ENCODE data around the gene ARSI.

ARSI gene

GRCh38 chr5:150309101-150309885, 6.6 kb upstream of the ARSI start:
- no peak for DNase-seq (ENCODE audit: low read depth in 2 of 2, low spot score in 1 of 2)

GRCh38 chr5:150307617-150308426, 5.1 kb upstream of the ARSI start:
- no peak for DNase-seq (ENCODE audit: low read depth in 2 of 2, low spot score in 1 of 2)

GRCh38 chr5:150306775-150307174, 4.1 kb upstream of the ARSI start:
- DNase-seq (ENCODE audit: low read depth in 2 of 2, low spot score in 1 of 2) = no peak

- DNase-seq (ENCODE audit: low read depth in 2 of 2, low spot score in 1 of 2) = no peak
These were observed 2.9 kb upstream of the ARSI start for GRCh38 chr5:150305557-150305956.

GRCh38 chr5:150305095-150305494, 2.4 kb upstream of the ARSI start:
- no peak for DNase-seq (ENCODE audit: low read depth in 2 of 2, low spot score in 1 of 2)

GRCh38 chr5:150304481-150305081, 1.9 kb upstream of the ARSI start:
- DNase-seq (ENCODE audit: low read depth in 2 of 2, low spot score in 1 of 2) = no peak

- DNase-seq (ENCODE audit: low read depth in 2 of 2, low spot score in 1 of 2) = no peak
These were observed 1.1 kb upstream of the ARSI start for GRCh38 chr5:150303660-150304386.

GRCh38 chr5:150303070-150303615, 438 bp upstream of the ARSI start:
- no peak for DNase-seq (ENCODE audit: low read depth in 2 of 2, low spot score in 1 of 2)

GRCh38 chr5:150301901-150302300, 804 bp downstream of the ARSI start:
- no peak for DNase-seq (ENCODE audit: low read depth in 2 of 2, low spot score in 1 of 2)

- no peak for DNase-seq (ENCODE audit: low read depth in 2 of 2, low spot score in 1 of 2)
These were observed 1.6 kb downstream of the ARSI start for GRCh38 chr5:150301170-150301505.

GRCh38 chr5:150300496-150301169, 2.1 kb downstream of the ARSI start:
- no peak for DNase-seq (ENCODE audit: low read depth in 2 of 2, low spot score in 1 of 2)

GRCh38 chr5:150299571-150300327, 3.0 kb downstream of the ARSI start:
- no peak for DNase-seq (ENCODE audit: low read depth in 2 of 2, low spot score in 1 of 2)

- DNase-seq (ENCODE audit: low read depth in 2 of 2, low spot score in 1 of 2) = no peak
These were observed 3.8 kb downstream of the ARSI start for GRCh38 chr5:150298701-150299451.

- DNase-seq (ENCODE audit: low read depth in 2 of 2, low spot score in 1 of 2) = no peak
These were observed 4.6 kb downstream of the ARSI start for GRCh38 chr5:150297934-150298595.

- DNase-seq (ENCODE audit: low read depth in 2 of 2, low spot score in 1 of 2) = no peak
These were observed 5.3 kb downstream of the ARSI start for GRCh38 chr5:150297236-150297890.

- no peak for DNase-seq (ENCODE audit: low read depth in 2 of 2, low spot score in 1 of 2)
These were observed 6.2 kb downstream of the ARSI start for GRCh38 chr5:150296496-150296895.

GRCh38 chr5:150295741-150296486, 6.8 kb downstream of the ARSI start:
- no peak for DNase-seq (ENCODE audit: low read depth in 2 of 2, low spot score in 1 of 2)

Measured in stimulated activated CD8-positive, alpha-beta memory T cell treated with anti-CD3 and anti-CD28 coated beads, Interleukin-4, amount 100 ng/mL, for 4 hours (primary cell).